T-helper 2 cell treated with Interferon-gamma antibody and Interleukin-4, amounts not matched to agents 100 ng/mL and 5 ng/mL, for 36 hours (primary cell): Measurements from ENCODE around the gene TMEM19. TPM values are rescaled to one million over a fixed set of nuclear protein-coding genes. Genes with fewer than 3 reads are reported as not detected.
"Not testable (repeated sequence)": the region's sequence is repeated elsewhere in the genome, so short reads cannot be mapped to it uniquely, and the experiment has no call there.

Experiments
- intact Hi-C: fragments of 100-400 bp; cut with micrococcal nuclease; formaldehyde crosslinking; loops from one replicate; pipeline ENCODE4 v1.15.1; 2023
- total RNA-seq: library from RNA; stranded (reverse); gene quantifications from 2 replicates; pipeline ENCODE4 v1.2.3, GENCODE V29; 2022

TMEM19 gene
- total RNA-seq, 1 donor from 2014 or later = 18.5 TPM

DNA sequence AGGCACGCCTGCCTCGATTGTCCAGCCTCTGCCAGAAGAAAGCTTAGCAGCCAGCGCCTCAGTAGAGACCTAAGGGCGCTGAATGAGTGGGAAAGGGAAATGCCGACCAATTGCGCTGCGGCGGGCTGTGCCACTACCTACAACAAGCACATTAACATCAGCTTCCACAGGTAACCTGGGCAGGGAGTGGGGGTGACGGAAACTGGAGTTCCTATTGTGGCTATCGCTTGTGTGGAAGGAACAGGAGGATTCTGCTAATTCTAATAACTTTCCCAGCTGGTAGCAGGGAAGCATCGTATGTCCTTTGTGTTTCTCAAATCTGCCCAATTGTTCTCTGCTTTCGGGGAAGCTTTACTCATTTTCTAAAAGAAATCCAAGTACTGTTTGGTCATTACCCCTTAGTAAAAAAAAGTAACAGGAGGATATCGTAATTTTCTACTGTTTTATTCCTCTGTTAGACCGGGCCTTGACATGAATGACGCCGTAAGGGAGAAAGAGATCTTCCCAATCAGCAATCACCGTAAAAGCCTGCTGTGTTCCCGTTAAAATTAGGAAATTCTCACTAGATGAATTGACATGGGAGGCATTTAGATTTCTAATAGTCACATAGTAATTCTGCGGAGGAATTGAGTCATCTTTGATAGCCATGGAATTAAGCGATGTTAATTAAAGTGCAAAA, 21.3 kb upstream of the TMEM19 start:
- intact Hi-C loops = loop anchor here (1.0 to 5.0 kb wide), 2 partner anchors 37 to 1421 kb away; partner anchors contain the start of gene CNOT2

DNA sequence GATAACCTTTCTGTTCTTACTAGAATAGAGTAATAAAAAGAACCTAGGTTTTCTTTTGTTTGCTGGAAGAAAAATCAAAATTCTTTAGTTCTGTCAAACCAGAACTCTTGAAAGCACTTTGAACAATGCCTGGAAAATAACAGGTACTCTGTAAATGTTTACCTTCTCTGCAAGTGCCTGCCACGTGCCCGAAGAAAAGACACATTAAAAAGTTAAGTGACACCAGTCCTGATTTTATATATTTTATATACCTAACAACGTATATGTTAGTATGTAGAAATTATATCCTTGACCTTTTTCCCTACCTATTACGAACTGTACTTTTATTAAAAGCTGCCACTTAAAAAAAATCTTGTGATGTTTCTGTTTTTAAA, 20.8 kb upstream of the TMEM19 start:
- intact Hi-C loops = no loop called here

DNA sequence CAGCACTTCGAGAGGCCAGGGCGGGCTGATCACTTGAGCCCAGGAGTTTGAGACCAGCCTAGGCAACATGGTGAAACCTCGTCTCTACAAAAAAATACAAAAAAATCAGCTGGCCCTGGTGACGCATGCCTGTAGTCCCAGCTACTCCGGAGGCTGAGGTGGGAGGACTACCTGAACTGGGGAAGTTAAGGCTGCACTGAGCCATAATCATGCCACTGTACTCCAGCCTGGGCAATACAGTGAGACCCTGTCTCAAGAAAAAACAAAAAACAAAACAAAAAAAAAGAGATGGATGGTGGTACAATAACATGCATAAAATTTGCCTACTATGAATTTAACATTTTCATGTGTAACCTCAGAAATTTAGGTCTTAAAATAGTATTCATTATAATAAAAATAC, 19.6 kb upstream of the TMEM19 start:
- intact Hi-C loops = no loop called here

GRCh38 chr12:71671311-71671710, 14.6 kb upstream of the TMEM19 start:
- intact Hi-C loops = no loop called here

GRCh38 chr12:71671816-71672215, 14.1 kb upstream of the TMEM19 start:
- intact Hi-C loops = no loop called here

- intact Hi-C loops = no loop called here
Observed at GRCh38 chr12:71682466-71682865, 3.4 kb upstream of the TMEM19 start.

GRCh38 chr12:71683633-71684032, 2.2 kb upstream of the TMEM19 start:
- intact Hi-C loops = no loop called here

- intact Hi-C loops = no loop called here
Observed at GRCh38 chr12:71684081-71684480, 1.8 kb upstream of the TMEM19 start.

GRCh38 chr12:71685312-71685906, 473 bp upstream of the TMEM19 start:
- intact Hi-C loops = loop anchor here (5.0 kb wide), 1 partner anchor 38 kb away; no protein-coding TSS in a partner anchor

DNA sequence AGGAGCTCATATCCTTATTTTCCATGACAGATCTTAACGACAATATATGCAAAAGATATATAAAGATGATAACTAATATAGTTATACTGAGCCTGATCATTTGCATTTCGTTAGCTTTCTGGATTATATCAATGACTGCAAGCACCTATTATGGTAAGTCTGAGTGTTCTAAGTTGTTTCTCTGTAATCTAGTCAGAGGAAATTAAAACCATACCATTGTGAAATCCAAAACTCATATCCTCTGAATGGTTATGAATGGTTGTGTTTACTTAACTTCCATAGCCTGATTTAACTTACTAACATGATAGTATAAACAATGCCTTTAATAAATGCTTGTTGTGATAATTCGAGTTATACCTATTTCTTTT, 760 bp downstream of the TMEM19 start:
- intact Hi-C loops = loop anchor here (1.0 to 5.0 kb wide), 4 partner anchors 23 to 153 kb away; partner anchors contain the start of genes RAB21, TBC1D15 and ZFC3H1

DNA sequence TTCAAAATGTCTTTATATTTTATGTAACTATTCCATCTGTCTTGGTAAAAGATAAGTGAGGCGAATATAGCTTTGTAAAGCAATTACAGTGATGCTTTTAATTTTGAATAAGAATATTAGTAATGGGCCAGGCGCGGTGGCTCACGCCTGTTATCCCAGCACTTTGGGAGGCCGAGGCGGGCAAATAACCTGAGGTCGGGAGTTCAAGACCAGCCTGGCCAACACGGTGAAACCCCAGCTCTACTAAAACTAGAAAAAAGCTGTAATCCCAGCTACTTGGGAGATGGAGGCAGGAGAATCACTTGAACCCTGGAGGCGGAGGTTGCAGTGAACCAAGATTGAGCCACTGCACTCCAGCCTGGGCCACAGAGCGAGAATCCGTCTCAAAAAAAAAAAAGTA, 1.3 kb downstream of the TMEM19 start:
- intact Hi-C loops = loop anchor here (5.0 kb wide), 1 partner anchor 40 kb away; no protein-coding TSS in a partner anchor

DNA sequence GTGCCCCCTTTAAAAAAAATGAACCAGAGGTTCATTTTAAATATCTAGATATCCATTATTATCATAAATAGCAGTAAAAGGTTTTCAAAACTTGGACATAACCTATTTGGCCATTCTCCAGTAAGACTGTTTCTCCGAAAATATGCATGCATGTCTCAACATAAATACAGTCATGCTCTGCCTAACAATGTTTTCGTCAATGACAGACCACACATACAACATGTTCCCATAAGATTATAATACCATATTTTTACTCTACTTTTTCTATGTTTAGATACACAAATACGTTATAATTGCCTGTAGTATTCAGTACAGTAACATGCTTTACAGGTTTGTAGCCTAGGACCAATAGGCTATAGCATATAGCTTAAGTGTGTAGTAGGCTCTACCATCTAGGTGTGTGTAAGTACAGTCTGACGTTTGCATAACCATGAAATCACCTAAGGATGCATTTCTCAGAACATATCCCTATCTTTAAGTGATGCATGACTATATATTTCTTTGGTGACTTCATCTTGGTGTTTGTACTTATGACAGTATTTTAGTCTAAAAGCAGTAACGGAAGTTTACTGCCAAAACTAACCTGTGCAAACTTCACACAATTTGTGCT, 3.2 kb downstream of the TMEM19 start:
- intact Hi-C loops = loop anchor here (5.0 kb wide), 1 partner anchor 42 kb away; no protein-coding TSS in a partner anchor

DNA sequence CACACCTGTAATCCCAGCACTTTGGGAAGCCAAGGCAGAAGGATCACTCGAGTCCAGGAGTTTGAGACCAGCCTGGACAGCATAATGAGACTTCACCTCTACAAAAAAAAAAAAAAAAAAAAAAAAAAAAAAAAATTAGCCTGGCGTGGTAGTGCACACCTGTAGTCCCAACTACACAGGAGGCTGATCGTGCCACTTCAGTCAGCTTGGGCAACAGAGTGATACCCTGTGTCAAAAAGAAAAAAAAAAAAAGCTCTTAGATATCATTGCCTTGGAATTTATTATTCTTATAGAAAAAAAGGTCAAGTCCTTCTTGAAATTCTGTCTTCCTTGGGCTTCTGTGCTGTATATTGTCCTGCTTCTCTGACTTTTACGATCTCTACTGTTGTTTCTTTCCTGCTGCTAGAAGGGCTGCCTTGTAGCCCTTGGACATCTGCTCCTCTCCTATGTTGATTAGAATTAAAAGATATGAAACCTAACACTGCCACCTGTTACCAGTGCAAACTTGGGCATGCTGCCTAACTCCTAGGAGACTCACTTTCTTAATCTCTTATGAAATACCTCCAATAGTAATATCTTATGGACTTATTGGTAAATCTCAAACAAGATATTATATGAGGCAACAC, 5.7 kb downstream of the TMEM19 start:
- intact Hi-C loops = no loop called here

DNA sequence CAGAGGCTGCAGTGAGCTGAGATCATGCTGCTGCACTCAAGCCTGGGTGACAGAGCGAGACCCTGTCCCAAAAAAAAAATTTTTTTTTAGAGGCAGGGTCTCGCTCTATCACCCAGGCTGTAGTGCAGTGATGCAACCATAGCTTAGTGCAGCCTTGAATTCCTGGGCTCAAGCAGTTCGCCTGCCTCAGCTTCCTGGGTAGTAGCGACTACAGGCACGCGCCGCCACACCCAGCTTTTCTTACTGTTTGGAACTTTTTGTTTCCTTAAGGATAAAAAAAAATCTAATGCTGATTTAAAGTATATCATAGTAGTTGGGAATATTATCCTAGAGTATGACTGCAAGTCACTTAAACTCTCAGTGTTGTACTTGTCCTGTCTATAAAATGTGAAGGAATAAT, 7.2 kb downstream of the TMEM19 start:
- intact Hi-C loops = no loop called here

DNA sequence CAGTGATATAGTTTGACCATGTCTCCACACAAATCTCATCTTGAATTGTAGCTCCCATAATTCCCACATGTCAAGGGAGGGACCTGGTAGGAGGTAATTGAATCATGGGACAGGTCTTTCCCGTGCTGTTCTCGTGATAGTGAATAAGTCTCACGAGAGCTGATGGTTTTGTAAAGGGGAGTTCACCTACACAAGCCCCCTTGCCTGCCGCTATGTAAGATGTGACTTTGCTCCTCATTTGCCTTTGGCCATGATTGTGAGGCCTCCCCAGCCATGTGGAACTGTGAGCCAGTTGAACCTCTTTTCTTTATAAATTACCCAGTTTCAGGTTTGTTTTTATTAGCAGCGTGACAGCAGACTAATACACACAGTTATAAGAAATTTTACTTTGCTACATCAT, 7.8 kb downstream of the TMEM19 start:
- intact Hi-C loops = not testable (repeated sequence)

DNA sequence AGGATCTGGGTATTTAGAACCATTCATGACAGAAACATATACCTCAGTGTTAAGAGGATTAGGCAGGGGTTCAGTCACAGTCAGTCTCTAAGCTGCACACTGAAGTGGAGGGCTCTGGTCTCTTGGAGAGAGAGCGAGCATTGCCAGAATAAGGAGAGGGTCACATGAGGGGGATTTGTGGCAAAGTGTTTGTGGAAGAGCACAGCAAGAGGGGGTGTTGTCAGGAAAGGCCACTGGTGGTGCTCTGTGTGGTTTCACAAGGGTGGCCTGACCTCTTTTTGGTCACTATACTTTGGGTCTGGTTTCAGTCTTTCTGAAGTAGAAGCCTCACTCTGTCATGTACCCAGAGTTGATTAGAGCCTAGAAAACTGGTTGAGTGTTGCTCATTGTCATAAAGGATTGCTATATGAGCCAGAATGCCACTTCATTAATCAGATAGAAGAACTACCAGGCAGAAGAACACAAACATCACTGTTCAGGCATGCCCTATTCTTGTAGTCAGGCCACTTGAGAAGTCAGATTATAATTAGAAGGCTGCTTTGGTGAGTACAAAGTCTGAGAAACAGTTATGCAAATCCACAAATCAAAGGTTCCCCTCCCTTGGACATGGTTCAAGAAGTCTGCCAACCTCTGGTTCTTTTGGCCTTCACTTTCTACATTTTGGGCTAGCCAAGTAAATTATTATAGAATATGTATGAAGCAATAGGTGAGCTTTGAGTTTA, 8.4 kb downstream of the TMEM19 start:
- intact Hi-C loops = no loop called here

DNA sequence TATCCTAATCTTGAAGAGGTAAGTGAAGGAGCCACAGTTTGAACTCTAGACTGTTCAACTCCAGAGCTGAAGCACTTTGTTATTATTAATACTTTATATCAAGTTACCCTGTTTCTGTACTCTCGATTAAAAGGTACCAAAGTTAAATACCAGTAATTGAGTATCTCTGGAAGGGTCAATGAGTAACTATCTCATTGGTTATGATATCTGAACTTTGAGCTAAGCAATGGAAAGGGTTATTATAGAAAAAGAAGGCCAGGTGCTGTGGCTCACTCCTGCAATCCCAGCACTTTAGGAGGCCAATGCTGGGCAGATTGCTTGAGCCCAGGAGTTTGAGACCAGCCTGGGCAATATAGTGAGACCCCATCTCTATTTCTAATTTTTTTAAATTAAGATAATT, 9.9 kb downstream of the TMEM19 start:
- intact Hi-C loops = no loop called here

DNA sequence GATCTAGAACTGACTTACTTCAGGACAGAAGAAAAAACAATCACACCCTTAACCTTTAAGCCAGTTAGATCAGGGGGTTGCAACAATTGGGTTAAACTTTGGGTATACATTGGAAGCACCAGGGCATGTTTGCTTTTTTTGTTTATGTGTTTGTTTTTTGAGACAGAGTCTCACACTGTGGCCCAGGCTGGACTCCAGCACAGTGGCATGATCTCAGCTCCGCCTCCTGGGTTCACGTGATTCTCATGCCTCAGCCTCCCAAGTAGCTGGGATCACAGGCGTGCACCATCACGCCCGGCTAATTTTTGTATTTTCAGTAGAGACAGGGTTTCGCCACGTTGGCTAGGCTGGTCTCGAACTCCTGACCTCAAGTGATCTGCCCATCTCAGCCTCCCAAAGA, 16.3 kb downstream of the TMEM19 start:
- intact Hi-C loops = not testable (repeated sequence)

- intact Hi-C loops = no loop called here
Observed at GRCh38 chr12:71702590-71702989, 16.7 kb downstream of the TMEM19 start.

DNA sequence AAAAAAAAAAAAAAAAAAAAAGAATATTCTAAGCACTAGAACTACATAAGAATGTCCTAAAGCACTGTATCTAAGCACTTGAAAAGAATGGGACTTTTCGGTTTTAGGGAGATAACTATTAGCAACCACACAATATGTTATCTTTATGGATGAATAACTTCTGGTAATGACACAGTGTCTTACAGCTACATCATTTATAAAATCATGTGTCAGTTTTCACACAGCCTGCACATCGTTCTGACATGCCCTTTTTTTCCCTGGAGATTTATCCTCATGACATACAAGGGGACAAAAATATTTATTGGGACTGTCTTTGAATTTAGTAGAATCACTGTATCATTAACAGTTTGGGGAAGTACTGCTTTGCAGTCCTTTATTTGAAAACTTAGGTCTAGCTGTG, 17.3 kb downstream of the TMEM19 start:
- intact Hi-C loops = no loop called here

GRCh38 chr12:71704920-71705319, 19.0 kb downstream of the TMEM19 start:
- intact Hi-C loops = no loop called here

DNA sequence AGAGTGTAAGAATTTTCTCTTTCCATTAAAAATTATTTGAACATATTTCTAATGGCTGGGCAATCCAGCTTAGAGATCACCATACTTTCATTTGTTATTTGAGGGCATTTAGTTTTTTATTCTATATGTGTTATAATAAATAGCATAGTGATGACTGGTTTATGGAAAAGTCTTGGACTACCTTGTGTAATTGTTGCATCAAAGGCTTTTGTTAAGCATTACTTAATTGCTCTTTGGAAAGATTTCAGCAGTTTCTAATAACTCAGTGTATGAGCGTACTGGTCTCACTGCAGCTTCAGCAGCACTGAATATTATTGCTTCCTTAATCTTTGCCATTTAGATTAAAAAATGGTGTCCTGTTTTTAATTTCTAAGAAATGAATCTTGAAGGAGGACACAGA, 22.8 kb downstream of the TMEM19 start:
- intact Hi-C loops = no loop called here
